Spleen (tissue), 11 donors: ENCODE data around the gene OR52N1. TPM values are rescaled to one million over a fixed set of nuclear protein-coding genes. Genes with fewer than 3 reads are reported as not detected.

Experiments
- DNase-seq: peaks from one replicate; pipeline ENCODE4 v3.0.0-alpha.2; 2020
- H3K27ac ChIP-seq, 8 donors: fragments of 200-600 bp; sonication (generic) in 7 of 8; 1 replicate in 4 of 8; 2 replicates in 4 of 8; pipeline versions ENCODE4 v1.5.0 to v1.8.0; 2016 to 2021; ENCODE audit warnings: inconsistent platforms in 4 of 8, mild to moderate bottlenecking in 4 of 8, moderate library complexity in 1 of 8
- H3K27me3 ChIP-seq, 7 donors: fragments of 200-600 bp; sonication (generic) in 6 of 7; replicated peaks in 1 of 7; 1 replicate in 4 of 7; 2 replicates in 3 of 7; pipeline versions ENCODE4 v1.5.0 to v1.8.0; 2016 to 2021; ENCODE audit warnings: inconsistent platforms in 3 of 7, mild to moderate bottlenecking in 1 of 7
- H3K36me3 ChIP-seq, 6 donors: fragments of 200-600 bp; sonication (generic) in 5 of 6; 1 replicate in 4 of 6; 2 replicates in 2 of 6; pipeline versions ENCODE4 v1.5.0 to v1.8.0; 2016 to 2021; ENCODE audit warnings: inconsistent platforms in 2 of 6
- H3K4me1 ChIP-seq, 6 donors: fragments of 200-600 bp; sonication (generic) in 5 of 6; 1 replicate in 3 of 6; 2 replicates in 3 of 6; pipeline versions ENCODE4 v1.5.0 to v1.8.0; 2016 to 2021; ENCODE audit warnings: inconsistent platforms in 3 of 6
- H3K4me3 ChIP-seq, 8 donors: fragments of 200-600 bp; sonication (generic) in 7 of 8; 1 replicate in 4 of 8; 2 replicates in 4 of 8; pipeline versions ENCODE4 v1.5.0 to v1.8.0; 2016 to 2021; ENCODE audit warnings: inconsistent platforms in 4 of 8, mild to moderate bottlenecking in 4 of 8, moderate library complexity in 2 of 8
- H3K9me3 ChIP-seq, 8 donors: fragments of 200-600 bp; sonication (generic) in 7 of 8; 1 replicate in 4 of 8; 2 replicates in 4 of 8; pipeline versions ENCODE4 v1.5.0 to v1.8.0; 2016 to 2021; ENCODE audit warnings: inconsistent platforms in 4 of 8
- POLR2A ChIP-seq, 3 donors: fragments of 450-650 bp; IDR thresholded peaks; one replicate each; pipeline ENCODE4 v1.5.1; 2017; ENCODE audit warnings: antibody characterized with exemption in 3 of 3, mild to moderate bottlenecking in 1 of 3
- POLR2AphosphoS5 ChIP-seq, 3 donors: sonication (generic); formaldehyde crosslinking; IDR thresholded peaks; one replicate each; pipeline ENCODE4 v1.5.1; 2017; ENCODE audit warnings: antibody characterized with exemption in 3 of 3
- WGBS, 5 donors: extraction: QIAGEN DNeasy Blood & Tissue Kit in 3 of 5; methylation state at CpG; one replicate each; pipeline versions ENCODE4 v1.1.5 to v1.1.7; 2013 to 2018; 5-methylcytosine and 5-hydroxymethylcytosine counted together
- intact Hi-C: fragments of 100-400 bp; cut with DNase I; formaldehyde crosslinking; loops from one replicate; pipeline ENCODE4 v1.15.0; 2023; ENCODE audit warnings: low total_unique reads
- polyA plus RNA-seq, 3 donors: library from polyadenylated mRNA; stranded (reverse); fragments of 200-250 nt; gene quantifications; one replicate each; pipeline ENCODE4 v1.2.1, GENCODE V29; 2013
- total RNA-seq, 7 donors: library from RNA; depleted of rRNA in 3 of 7; stranded (reverse); fragments of >200 nt in 3 of 7; fragmentation: NEBNext Ultra II Directional in 4 of 7; extraction: Animal tissue kit (Norgen Biotek cat#: 25700) in 4 of 7; gene quantifications; one replicate each; pipeline versions ENCODE4 v1.1.0 to v1.2.1, GENCODE V29; 2016 to 2021
- TF ChIP-seq, protein P1 (sequence below), 11 experiments: fragments of 200-600 bp in 7 of 11; fragments of 450-650 bp in 4 of 11; sonication (generic) in 4 of 11; IDR thresholded peaks in 8 of 11; conservative IDR thresholded peaks in 3 of 11; 1 replicate in 7 of 11; 2 replicates in 4 of 11; pipeline versions ENCODE4 v1.4.0 to v1.8.0; 2016 to 2021; ENCODE audit warnings: antibody characterized with exemption in 11 of 11, inconsistent platforms in 4 of 11, mild to moderate bottlenecking in 1 of 11
- donor health status: healthy with polysubstance abuse.
- donor health status: DM: no; HTN: no; CAD: no; lungs with moderate emphysema.
- donor health status: DM: no; HTN: no; CAD: no.
- donor health status: Bipolar disorder and iron deficiency.
- donor health status: healthy.
- donor health status: DM: no; HTN: no; CAD: no.
- donor health status: DM: yes; HTN: yes; CAD: no.

OR52N1 gene
- total and polyA plus RNA-seq, 10 donors, result not detected

DNA sequence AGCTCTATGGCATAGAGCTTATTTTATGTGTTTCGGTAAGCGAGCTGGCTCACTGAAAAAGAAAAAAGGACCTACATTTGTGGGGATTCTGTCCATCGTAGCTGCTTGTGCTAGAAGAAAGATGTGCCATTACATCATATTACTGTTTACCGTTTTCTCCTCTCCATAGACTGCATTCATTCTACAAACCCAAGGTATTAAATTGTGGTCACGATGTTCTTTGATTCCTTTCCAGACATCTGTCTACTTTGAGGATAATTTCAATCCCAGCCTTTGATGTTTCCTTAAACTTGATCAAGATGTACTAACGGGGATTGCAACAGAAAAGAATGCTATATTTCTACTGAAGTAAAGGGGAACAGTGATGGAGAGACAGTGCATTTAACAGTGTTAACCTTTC, 5.5 kb upstream of the OR52N1 start:
- H3K4me3 ChIP-seq, result no peak overlapping the region
- no peaks in the 10 kb centered on the region for H3K4me1 ChIP-seq
- H3K36me3 ChIP-seq, result no peaks in the 10 kb centered on the region
- TF ChIP-seq POLR2AphosphoS5 (IDR thresholded peaks at IDR 0.05), result no peak
- TF ChIP-seq POLR2A (IDR thresholded peaks at IDR 0.05), result no peak
- TF ChIP-seq, protein P1, sequence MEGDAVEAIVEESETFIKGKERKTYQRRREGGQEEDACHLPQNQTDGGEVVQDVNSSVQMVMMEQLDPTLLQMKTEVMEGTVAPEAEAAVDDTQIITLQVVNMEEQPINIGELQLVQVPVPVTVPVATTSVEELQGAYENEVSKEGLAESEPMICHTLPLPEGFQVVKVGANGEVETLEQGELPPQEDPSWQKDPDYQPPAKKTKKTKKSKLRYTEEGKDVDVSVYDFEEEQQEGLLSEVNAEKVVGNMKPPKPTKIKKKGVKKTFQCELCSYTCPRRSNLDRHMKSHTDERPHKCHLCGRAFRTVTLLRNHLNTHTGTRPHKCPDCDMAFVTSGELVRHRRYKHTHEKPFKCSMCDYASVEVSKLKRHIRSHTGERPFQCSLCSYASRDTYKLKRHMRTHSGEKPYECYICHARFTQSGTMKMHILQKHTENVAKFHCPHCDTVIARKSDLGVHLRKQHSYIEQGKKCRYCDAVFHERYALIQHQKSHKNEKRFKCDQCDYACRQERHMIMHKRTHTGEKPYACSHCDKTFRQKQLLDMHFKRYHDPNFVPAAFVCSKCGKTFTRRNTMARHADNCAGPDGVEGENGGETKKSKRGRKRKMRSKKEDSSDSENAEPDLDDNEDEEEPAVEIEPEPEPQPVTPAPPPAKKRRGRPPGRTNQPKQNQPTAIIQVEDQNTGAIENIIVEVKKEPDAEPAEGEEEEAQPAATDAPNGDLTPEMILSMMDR (IDR thresholded peaks at IDR 0.05 in 8 of 11, conservative IDR thresholded peaks at IDR 0.05 in 3 of 11), result no peak
- WGBS, 5 donors, result 87 to 91% (median 88%) methylated on average over 6 of the region's 6 CpGs
- peaks cover 0 to 3% (median 0%) of the 10 kb centered on the region in 8 donors for H3K9me3 ChIP-seq
- peaks cover 0 to 7% (median 0%) of the 10 kb centered on the region in 7 donors for H3K27me3 ChIP-seq
- H3K27ac ChIP-seq, result no peak overlapping the region
- intact Hi-C loops, result no loop called here
- DNase-seq, result no peak

DNA sequence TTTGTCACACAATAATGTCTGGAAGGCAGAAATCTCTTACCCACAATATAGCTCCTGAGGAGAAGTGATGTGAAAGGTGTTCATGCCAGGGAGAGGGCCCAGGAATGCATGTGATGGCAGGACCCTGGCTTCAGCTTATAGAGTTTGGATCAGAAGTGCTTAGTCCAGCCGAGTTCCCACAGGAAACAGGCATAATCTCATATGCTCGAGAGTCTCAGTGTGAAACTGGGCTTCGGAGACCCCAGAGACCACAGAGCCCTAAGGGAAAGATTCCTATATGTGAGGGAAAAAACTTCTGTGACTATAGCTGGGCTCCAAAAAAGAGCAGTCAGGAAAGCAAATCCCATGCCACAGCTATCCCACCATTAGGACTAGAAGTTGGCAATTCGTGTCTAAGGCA, 7.8 kb downstream of the OR52N1 start, which contains the start of gene OR52N5:
Gene OR52N5 (minus strand): TSS at position 101 of the 400 bp plus-strand sequence. CDS start 4,721 bp downstream, outside the sequence.
- Histone ChIP-seq H3K4me1 (no peaks in the 10 kb centered on the region), H3K27ac (no peak within 1 kb of the TSS), H3K27me3 (peaks cover 0 to 3% (median 0%) of the 10 kb centered on the region in 7 donors), H3K36me3 (no peaks in the 10 kb centered on the region), H3K9me3 (no peaks in the 10 kb centered on the region), H3K4me3 (no peak within 1 kb of the TSS)
- intact Hi-C loops, result no loop called here
- no peak for DNase-seq
- TF ChIP-seq, protein P1 (IDR thresholded peaks at IDR 0.05 in 8 of 11, conservative IDR thresholded peaks at IDR 0.05 in 3 of 11), result no peak
- TF ChIP-seq POLR2A (IDR thresholded peaks at IDR 0.05) (no peak), POLR2AphosphoS5 (IDR thresholded peaks at IDR 0.05) (no peak)
- WGBS, 5 donors, result 25 to 60% (median 53%) methylated on average over 2 to 4 of the region's 4 CpGs

DNA sequence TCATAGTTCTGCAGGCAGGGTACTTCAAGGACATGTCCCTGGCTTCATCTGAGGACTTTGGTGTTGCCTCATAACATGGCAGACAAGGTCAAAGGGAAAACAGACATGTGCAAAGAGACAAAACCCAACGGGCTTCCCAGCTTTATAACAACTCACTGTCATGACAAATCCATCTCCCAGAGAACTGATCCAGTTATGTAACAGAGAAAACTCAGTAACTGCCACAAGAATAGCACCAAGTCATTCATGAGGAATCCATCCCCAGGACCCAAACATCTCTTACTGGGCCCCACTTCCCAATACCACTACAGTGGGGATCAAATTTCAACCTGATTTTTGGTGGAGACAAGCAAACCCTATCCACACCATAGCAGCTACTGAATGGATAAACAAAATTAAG, 24.0 kb downstream of the OR52N1 start:
- H3K9me3 ChIP-seq, result no peaks in the 10 kb centered on the region
- no peak for DNase-seq
- WGBS, 5 donors, result 59 to 71% (median 71%) methylated on average over 1 of the region's 1 CpG
- intact Hi-C loops, result no loop called here
- no peaks in the 10 kb centered on the region for H3K27me3 ChIP-seq
- H3K4me1 ChIP-seq, result no peaks in the 10 kb centered on the region
- no peak overlapping the region for H3K27ac ChIP-seq
- H3K36me3 ChIP-seq, result no peaks in the 10 kb centered on the region
- H3K4me3 ChIP-seq, result no peak overlapping the region
- TF ChIP-seq POLR2A (IDR thresholded peaks at IDR 0.05) (no peak), POLR2AphosphoS5 (IDR thresholded peaks at IDR 0.05) (no peak)
- TF ChIP-seq, protein P1 (IDR thresholded peaks at IDR 0.05 in 8 of 11, conservative IDR thresholded peaks at IDR 0.05 in 3 of 11), result no peak

DNA sequence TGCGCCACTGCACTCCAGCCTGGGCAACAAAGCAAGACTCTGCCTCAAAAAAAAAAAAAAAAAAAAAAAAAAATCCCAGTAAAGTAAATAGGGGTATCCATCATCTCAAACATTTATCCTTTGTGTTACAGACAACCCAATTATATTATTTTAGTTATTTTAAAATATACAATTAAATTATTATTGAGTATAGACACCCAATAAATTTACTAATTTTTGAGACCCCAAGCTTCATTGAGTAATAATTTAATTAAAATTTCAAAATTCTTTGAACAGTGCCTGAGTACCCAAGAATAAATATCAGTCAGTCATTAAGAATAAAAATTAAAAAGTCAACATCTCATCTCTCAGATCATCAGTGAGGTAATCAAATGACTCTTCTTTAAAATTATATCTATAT, 37.1 kb downstream of the OR52N1 start, which contains the start of gene OR52N4:
Gene OR52N4 (plus strand): TSS at position 301 of the 400 bp plus-strand sequence. CDS start 498 bp downstream, outside the sequence.
- Histone ChIP-seq H3K27ac (no peak within 1 kb of the TSS), H3K4me3 (no peak within 1 kb of the TSS), H3K9me3 (no peaks in the 10 kb centered on the region), H3K36me3 (no peaks in the 10 kb centered on the region), H3K27me3 (no peaks in the 10 kb centered on the region), H3K4me1 (no peaks in the 10 kb centered on the region)
- 89 to 100% (median 97%) methylated on average over 1 of the region's 1 CpG for WGBS, 5 donors
- intact Hi-C loops, result no loop called here
- TF ChIP-seq, protein P1 (IDR thresholded peaks at IDR 0.05 in 8 of 11, conservative IDR thresholded peaks at IDR 0.05 in 3 of 11), result no peak
- no peak for TF ChIP-seq POLR2A (IDR thresholded peaks at IDR 0.05)
- TF ChIP-seq POLR2AphosphoS5 (IDR thresholded peaks at IDR 0.05), result no peak
- DNase-seq, result no peak
